Measurements from ENCODE around the gene TMEM52. TPM values are rescaled to one million over a fixed set of nuclear protein-coding genes. Genes with fewer than 3 reads are reported as not detected.
A peak's percentile ranks its signal among the peaks of the same experiment; 100 is the strongest.

Gene TMEM52
- 12.9 and 18.7 TPM in 2 replicates for total RNA-seq (2016; rRNA removed; fragmentation: Illumina TruSeq; extraction: Trizol)
- 49.1 and 56.2 TPM in 2 replicates for total RNA-seq (2016; cell fraction: cytosol; rRNA removed; fragmentation: Illumina TruSeq; extraction: Trizol; ENCODE audit: low read depth)
- total RNA-seq (2016; cell fraction: insoluble cytoplasmic fraction; rRNA removed; fragmentation: Illumina TruSeq; extraction: Trizol), result 9.2 and 18.5 TPM in 2 replicates
- 52.4 and 62.3 TPM in 2 replicates for total RNA-seq (2016; cell fraction: membrane; rRNA removed; fragmentation: Illumina TruSeq; extraction: Trizol)
- total RNA-seq (2016; cell fraction: nucleus; rRNA removed; fragmentation: Illumina TruSeq; extraction: Trizol), result 7.7 and 11.9 TPM in 2 replicates
- 13.2 and 15.3 TPM in 2 replicates for polyA plus RNA-seq (2011; rRNA removed)
- 12.8 and 25.5 TPM in 2 replicates for polyA plus RNA-seq (2011; cell fraction: cytosol; rRNA removed)
- 29.4 and 36.3 TPM in 2 replicates for polyA plus RNA-seq (2011; cell fraction: nucleus; rRNA removed)
- 6.6 and 7.8 TPM in 2 replicates for polyA plus RNA-seq (2012)
- 77.9 and 88.5 TPM in 2 replicates for polyA plus RNA-seq (2016; cell fraction: cytosol; fragmentation: Illumina TruSeq; extraction: Trizol; ENCODE audit: low read depth)
- polyA plus RNA-seq (2016; cell fraction: insoluble cytoplasmic fraction; fragmentation: Illumina TruSeq; extraction: Trizol; ENCODE audit: low read depth), result 13.6 and 17.5 TPM in 2 replicates
- 69.4 and 73.4 TPM in 2 replicates for polyA plus RNA-seq (2016; cell fraction: membrane; fragmentation: Illumina TruSeq; extraction: Trizol; ENCODE audit: low read depth)
- 21.1 and 21.2 TPM in 2 replicates for polyA plus RNA-seq (2016; cell fraction: nucleus; fragmentation: Illumina TruSeq; extraction: Trizol; ENCODE audit: insufficient read depth, low read depth)
- polyA minus RNA-seq (2011; rRNA and poly(A)+ RNA removed; ENCODE audit: low replicate concordance), result 1.1 and 27.0 TPM in 2 replicates
- polyA minus RNA-seq (2011; cell fraction: cytosol; rRNA and poly(A)+ RNA removed), result 7.6 and 7.8 TPM in 2 replicates
- polyA minus RNA-seq (2011; cell fraction: nucleus; rRNA and poly(A)+ RNA removed), result 2.3 and 2.6 TPM in 2 replicates
- percentile 43 among the genes with signal in this experiment for Bru-seq, nascent RNA
- BruChase-seq, experiment 1, labeled RNA remaining after a 6-hour chase, result percentile 74 among the genes with signal in this experiment
- BruChase-seq, experiment 2, labeled RNA remaining after a 2-hour chase, result percentile 52 among the genes with signal in this experiment
- long read RNA-seq, experiment 1, partial matches to known transcripts, result 8 of 19 reads
- long read RNA-seq, experiment 1, other reads (novel, unspliced or antisense), result 4 of 19 reads
- long read RNA-seq, experiment 2, transcript TMEM52-203 (2 exons, 1,118 nt), result major isoform, 6 of 35 reads
- long read RNA-seq, experiment 2, partial matches to known transcripts, result 9 of 35 reads
- long read RNA-seq, experiment 2, other reads (novel, unspliced or antisense), result 13 of 35 reads

- in situ Hi-C loops (cut with HindIII; ENCODE audit: extremely low pct_ligation_motif_present, low pct_unique_long_range_greater_than_20kb), result no loop called here
- FAIRE-seq (no peak), ATAC-seq (peak; percentile 18), DNase-seq (ENCODE audit: low spot score) (no peak)
- Histone ChIP-seq H2AFZ (ENCODE audit: low read length) (no peak within 1 kb of the TSS), H3K27ac (ENCODE audit: extremely low read length, insufficient read depth, low read length) (peak within 1 kb of the TSS; percentile 70), H3K4me2 (ENCODE audit: low read depth, low read length) (peak within 1 kb of the TSS; percentile 90), H3K4me3 (replicated peaks in 1 of 3; ENCODE audit: insufficient read depth in 1 of 3, low read depth in 2 of 3, low read length in 3 of 3) (peak within 1 kb of the TSS; percentile 49 to 75 (median 59); a peak in 5 of 6 replicates), H3K27me3 (ENCODE audit: control insufficient read depth in 1 of 2, insufficient read depth in 2 of 2, low read length in 2 of 2) (peaks cover 5 to 14% of the 10 kb centered on the region in 2 experiments; a peak in 4 of 5 replicates), H3K9me3 (ENCODE audit: low read length) (no peaks in the 10 kb centered on the region), H4K20me1 (ENCODE audit: insufficient read depth, low read length) (no peaks in the 10 kb centered on the region), H3K79me2 (ENCODE audit: insufficient read depth, low read length) (no peaks in the 10 kb centered on the region), H3K9ac (ENCODE audit: insufficient read depth, low read depth, low read length) (peak within 1 kb of the TSS; percentile 74), H3K36me3 (replicated peaks in 1 of 2; ENCODE audit: control insufficient read depth in 1 of 2, insufficient read depth in 2 of 2, low read length in 2 of 2) (no peaks in the 10 kb centered on the region), H3K4me1 (ENCODE audit: insufficient read depth, low read length) (peaks cover 68% of the 10 kb centered on the region)
- BruUV-seq (replicated peaks), result no TSS peak
- intact Hi-C loops (cut with micrococcal nuclease; ENCODE audit: unreplicated experiment), result no loop called here
- ChIA-PET CTCF (ENCODE audit: low intra/inter-chr PET ratio, low total read pairs) (interaction anchor here (0.8 kb wide), 1 partner anchor 10 kb away, joined by 3 read pairs; no protein-coding TSS in a partner anchor), POLR2A (interaction anchor here (0.6 to 1.5 kb wide), 5 partner anchors 10 to 27 kb away, joined by 3 to 10 read pairs (median 6); no protein-coding TSS in a partner anchor)
- no CpG with 5 or more reads among the region's 44 CpGs for WGBS (ENCODE audit: low lambda C conversion rate)
- TF ChIP-seq TGIF2 (CRISPR knock-in tag; IDR thresholded peaks at IDR 0.05) (0 out of 2 replicates have a peak, but pooled peaks have one; percentile 47), ZNF768 (CRISPR knock-in tag; IDR thresholded peaks at IDR 0.05) (peak; percentile 80; the same call in 1 of the 2 replicates), HDAC1 (CRISPR knock-in tag; IDR thresholded peaks at IDR 0.05) (peak; percentile 55), MYC (CRISPR knock-in tag; IDR thresholded peaks at IDR 0.05; ENCODE audit: borderline replicate concordance) (peak; percentile 67; the same call in 1 of the 2 replicates), RFXAP (CRISPR knock-in tag; IDR thresholded peaks at IDR 0.05; ENCODE audit: borderline replicate concordance) (no peak), POLR2G (IDR thresholded peaks at IDR 0.05; ENCODE audit: low read depth, low read length) (peak; percentile 73), NR2F6 (IDR thresholded peaks at IDR 0.05) (no peak), NR2F6 (CRISPR knock-in tag; IDR thresholded peaks at IDR 0.05) (no peak), ZC3H13 (CRISPR knock-in tag; IDR thresholded peaks at IDR 0.05) (0 out of 2 replicates have a peak, but pooled peaks have one; percentile 39), RBFOX2 (IDR thresholded peaks at IDR 0.05; ENCODE audit: low read depth, low read length) (peak; percentile 49), KIAA2018 (CRISPR knock-in tag; IDR thresholded peaks at IDR 0.05; ENCODE audit: borderline replicate concordance) (no peak), STAG1 (CRISPR knock-in tag; IDR thresholded peaks at IDR 0.05) (peak; percentile 13)
These were observed at the start of gene TMEM52 for GRCh38 chr1:1918901-1919303. TSS of gene TMEM52 (minus strand) at chr1:1919279. CDS start at chr1:1919265, 14 bp downstream.
